Lung (tissue), 12 donors: ENCODE data around the gene STARD13. TPM values are rescaled to one million over a fixed set of nuclear protein-coding genes. Genes with fewer than 3 reads are reported as not detected.

Source experiments
- ATAC-seq: fragments of 200-7000 bp; cut with Tn5 transposase; one replicate; pipeline ENCODE4 v1.9.1; 2020; ENCODE audit warnings: moderate number of reproducible peaks; ENCODE audit not compliant: insufficient read depth, low FRiP score
- DNase-seq, 3 donors: peaks; one replicate each; pipeline ENCODE4 v3.0.0-alpha.2; 2013 to 2017
- H3K27ac ChIP-seq, 2 donors: one replicate each; pipeline ENCODE4 v1.5.1; 2013; ENCODE audit warnings: mild to moderate bottlenecking in 2 of 2, moderate library complexity in 2 of 2, control low read depth in 1 of 2, inconsistent platforms in 1 of 2, low read depth in 1 of 2, low read length in 1 of 2
- H3K27me3 ChIP-seq, 3 donors: one replicate each; pipeline ENCODE4 v1.5.1; 2013; ENCODE audit warnings: low read length in 2 of 3; ENCODE audit not compliant: control insufficient read depth in 3 of 3, insufficient read depth in 3 of 3
- H3K36me3 ChIP-seq, 4 donors: one replicate each; pipeline ENCODE4 v1.5.1; 2013; ENCODE audit warnings: low read length in 4 of 4, mild to moderate bottlenecking in 1 of 4, moderate library complexity in 1 of 4; ENCODE audit not compliant: control insufficient read depth in 4 of 4, insufficient read depth in 4 of 4
- H3K4me1 ChIP-seq, 5 donors: one replicate each; pipeline ENCODE4 v1.5.1; 2013; ENCODE audit warnings: low read length in 5 of 5, mild to moderate bottlenecking in 2 of 5, moderate library complexity in 1 of 5; ENCODE audit not compliant: control insufficient read depth in 5 of 5, insufficient read depth in 5 of 5
- H3K4me3 ChIP-seq: one replicate; pipeline ENCODE4 v1.5.1; 2013; ENCODE audit warnings: mild to moderate bottlenecking, control low read depth, moderate library complexity
- H3K9ac ChIP-seq, 2 donors: one replicate each; pipeline ENCODE4 v1.5.1; 2013; ENCODE audit warnings: low read length in 2 of 2, control low read depth in 1 of 2; ENCODE audit not compliant: insufficient read depth in 1 of 2
- H3K9me3 ChIP-seq, 4 donors: one replicate each; pipeline ENCODE4 v1.5.1; 2013; ENCODE audit warnings: low read length in 3 of 4, mild to moderate bottlenecking in 1 of 4, moderate library complexity in 1 of 4; ENCODE audit not compliant: control insufficient read depth in 4 of 4, insufficient read depth in 3 of 4
- WGBS, 2 donors: extraction: QIAGEN DNeasy Blood & Tissue Kit; methylation state at CpG; one replicate each; pipeline ENCODE4 v1.1.7; 2013; 5-methylcytosine and 5-hydroxymethylcytosine counted together
- polyA plus RNA-seq, 2 donors: library from polyadenylated mRNA; stranded (reverse); fragments of 200-250 nt; gene quantifications; one replicate each; pipeline ENCODE4 v1.2.1, GENCODE V29; 2013
- total RNA-seq, 2 donors: library from RNA; depleted of rRNA in 1 of 2; stranded (reverse); fragments of >200 nt in 1 of 2; gene quantifications; one replicate each; pipeline ENCODE4 v1.2.1, GENCODE V29; 2014 to 2021
- TF ChIP-seq, protein P1 (sequence below): IDR thresholded peaks from 2 replicates; pipeline ENCODE4 v1.5.1; 2012; ENCODE audit warnings: mild to moderate bottlenecking; ENCODE audit errors: control extremely low read depth, extremely low read depth
- donor health status: control.
- donor health status: control.
- donor health status: Bipolar disorder and iron deficiency.
- donor health status: healthy.
- donor health status: DM: yes; HTN: yes; CAD: no.

STARD13 gene
- total and polyA plus RNA-seq, 4 donors, result 7.9 to 91.6 (median 29.7) TPM

DNA sequence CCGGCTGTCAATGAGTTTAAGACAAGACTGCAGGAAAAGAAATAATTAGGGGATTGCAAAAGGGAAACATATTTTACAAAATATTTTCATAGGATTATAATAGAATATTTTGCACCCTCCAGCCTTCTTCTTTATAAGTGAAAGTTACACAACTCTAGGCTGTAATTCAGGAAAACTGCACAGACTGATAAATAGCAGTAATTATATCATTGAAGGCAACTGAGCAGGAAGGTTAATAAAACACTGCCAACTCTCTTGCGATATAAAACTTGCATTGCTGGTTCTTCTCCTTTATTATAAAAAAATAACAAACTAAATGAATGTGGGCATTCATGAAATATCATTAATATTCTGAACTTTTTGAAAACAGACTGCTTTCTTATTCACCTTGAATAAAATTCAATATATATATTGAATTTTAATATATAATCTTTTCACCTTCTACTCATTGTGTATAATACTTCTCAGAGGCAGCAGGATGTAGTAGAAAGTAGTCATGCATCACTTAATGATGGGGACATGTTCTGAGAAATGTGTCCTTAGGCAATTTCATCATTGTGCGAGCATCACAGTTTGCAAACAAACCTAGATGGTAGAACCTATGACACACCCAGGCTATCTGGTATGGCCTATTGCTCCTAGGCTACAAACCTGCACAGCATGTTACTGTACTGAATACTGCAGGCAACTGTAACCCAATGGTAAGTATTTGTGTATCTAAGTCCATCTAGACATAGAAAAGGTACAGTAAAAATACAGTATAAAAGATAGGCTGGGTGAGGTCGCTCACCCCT is 24.9 kb upstream of the STARD13 start:
- Histone ChIP-seq H3K4me1 (peaks cover 0 to 7% (median 3%) of the 10 kb centered on the region in 5 donors), H3K27ac (no peak overlapping the region), H3K4me3 (no peak overlapping the region), H3K36me3 (no peaks in the 10 kb centered on the region), H3K27me3 (no peaks in the 10 kb centered on the region), H3K9me3 (no peaks in the 10 kb centered on the region), H3K9ac (no peak overlapping the region)
- WGBS, 2 donors, result 85 to 92% methylated on average over 4 of the region's 4 CpGs
- TF ChIP-seq, protein P1, sequence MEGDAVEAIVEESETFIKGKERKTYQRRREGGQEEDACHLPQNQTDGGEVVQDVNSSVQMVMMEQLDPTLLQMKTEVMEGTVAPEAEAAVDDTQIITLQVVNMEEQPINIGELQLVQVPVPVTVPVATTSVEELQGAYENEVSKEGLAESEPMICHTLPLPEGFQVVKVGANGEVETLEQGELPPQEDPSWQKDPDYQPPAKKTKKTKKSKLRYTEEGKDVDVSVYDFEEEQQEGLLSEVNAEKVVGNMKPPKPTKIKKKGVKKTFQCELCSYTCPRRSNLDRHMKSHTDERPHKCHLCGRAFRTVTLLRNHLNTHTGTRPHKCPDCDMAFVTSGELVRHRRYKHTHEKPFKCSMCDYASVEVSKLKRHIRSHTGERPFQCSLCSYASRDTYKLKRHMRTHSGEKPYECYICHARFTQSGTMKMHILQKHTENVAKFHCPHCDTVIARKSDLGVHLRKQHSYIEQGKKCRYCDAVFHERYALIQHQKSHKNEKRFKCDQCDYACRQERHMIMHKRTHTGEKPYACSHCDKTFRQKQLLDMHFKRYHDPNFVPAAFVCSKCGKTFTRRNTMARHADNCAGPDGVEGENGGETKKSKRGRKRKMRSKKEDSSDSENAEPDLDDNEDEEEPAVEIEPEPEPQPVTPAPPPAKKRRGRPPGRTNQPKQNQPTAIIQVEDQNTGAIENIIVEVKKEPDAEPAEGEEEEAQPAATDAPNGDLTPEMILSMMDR, result no peak
- no peak for ATAC-seq
- no peak for DNase-seq

DNA sequence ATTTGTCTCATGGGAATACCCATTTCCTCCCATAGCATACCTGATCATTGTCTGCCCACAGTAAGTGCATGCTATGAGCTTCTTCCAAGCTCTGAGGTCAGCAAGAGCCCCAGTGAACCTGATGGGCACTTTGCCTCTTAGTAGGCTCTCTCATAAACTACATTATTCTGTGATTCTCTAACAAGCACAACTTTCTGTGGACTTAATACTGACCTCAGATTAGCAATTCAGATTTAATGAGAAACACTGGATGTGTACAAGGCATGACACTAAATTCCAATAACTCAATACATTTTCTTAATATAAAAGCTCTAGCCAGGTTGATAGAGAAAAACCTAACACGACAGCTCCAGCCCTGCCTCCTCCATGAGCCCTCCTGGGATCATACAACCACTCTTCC is 23.3 kb upstream of the STARD13 start:
- Histone ChIP-seq H3K36me3 (no peaks in the 10 kb centered on the region), H3K27ac (no peak overlapping the region), H3K27me3 (no peaks in the 10 kb centered on the region), H3K9ac (no peak overlapping the region), H3K4me1 (peaks cover 0 to 7% (median 3%) of the 10 kb centered on the region in 5 donors), H3K9me3 (no peaks in the 10 kb centered on the region), H3K4me3 (no peak overlapping the region)
- TF ChIP-seq, protein P1, result no peak
- no peak for DNase-seq
- WGBS, 2 donors, result 89 to 90% methylated on average over 1 of the region's 1 CpG
- ATAC-seq, result no peak

DNA sequence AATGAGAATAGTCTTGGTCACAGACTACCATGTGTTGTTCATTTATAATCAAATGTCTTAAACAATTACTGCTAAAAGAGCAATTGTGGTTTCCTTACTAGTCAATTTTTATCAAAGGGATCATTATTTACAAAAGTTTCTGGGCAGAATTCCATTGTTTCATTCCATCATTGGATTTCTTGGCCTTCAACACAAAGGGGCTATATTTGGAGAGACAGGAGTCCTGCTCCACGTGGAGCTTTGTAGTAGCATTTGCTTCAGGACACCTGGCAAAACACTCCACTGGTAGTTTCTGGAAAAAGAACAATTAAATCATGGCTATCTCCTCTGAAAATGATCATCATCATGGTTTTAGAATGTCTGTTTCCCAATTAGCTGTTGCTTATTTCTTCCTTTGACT is 22.3 kb upstream of the STARD13 start:
- H3K4me3 ChIP-seq, result no peak overlapping the region
- WGBS, 2 donors, result 38 to 63% methylated on average over 1 of the region's 1 CpG
- H3K4me1 ChIP-seq, result peaks cover 0 to 6% (median 3%) of the 10 kb centered on the region in 5 donors
- no peaks in the 10 kb centered on the region for H3K27me3 ChIP-seq
- ATAC-seq (no peak), DNase-seq (peak in 2 of 3 donors; percentile 79 to 80)
- H3K9ac ChIP-seq, result no peak overlapping the region
- TF ChIP-seq, protein P1, result no peak
- no peaks in the 10 kb centered on the region for H3K9me3 ChIP-seq
- H3K27ac ChIP-seq, result no peak overlapping the region
- H3K36me3 ChIP-seq, result no peaks in the 10 kb centered on the region
